GM21737 (cell line): Measurements from ENCODE around the gene CCER1.

Source experiments
- ATAC-seq: cut with Tn5 transposase; IDR thresholded peaks from one replicate; pipeline ENCODE4 v1.9.1; 2021; ENCODE audit warnings: mild to moderate bottlenecking, moderate library complexity; ENCODE audit not compliant: unreplicated experiment

Gene CCER1

DNA sequence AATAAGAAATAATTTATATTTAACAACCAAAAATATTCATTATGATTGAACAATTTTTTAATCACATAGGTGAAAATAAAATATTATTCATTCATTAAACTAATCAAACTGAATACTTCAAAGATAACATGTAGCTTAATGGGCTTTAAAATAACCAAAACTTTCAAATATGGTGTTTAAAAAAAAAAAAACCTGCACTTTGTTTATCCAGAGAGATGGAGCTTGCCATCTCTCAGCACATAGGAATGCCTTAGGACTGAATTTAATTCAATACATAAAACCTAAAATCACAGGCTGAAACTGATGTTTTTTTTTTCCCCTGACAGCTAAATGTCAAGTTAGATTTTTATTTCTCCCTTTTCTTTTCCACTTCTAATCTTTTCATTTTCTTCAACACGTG is 14.4 kb upstream of the CCER1 start:
- no peak for ATAC-seq

DNA sequence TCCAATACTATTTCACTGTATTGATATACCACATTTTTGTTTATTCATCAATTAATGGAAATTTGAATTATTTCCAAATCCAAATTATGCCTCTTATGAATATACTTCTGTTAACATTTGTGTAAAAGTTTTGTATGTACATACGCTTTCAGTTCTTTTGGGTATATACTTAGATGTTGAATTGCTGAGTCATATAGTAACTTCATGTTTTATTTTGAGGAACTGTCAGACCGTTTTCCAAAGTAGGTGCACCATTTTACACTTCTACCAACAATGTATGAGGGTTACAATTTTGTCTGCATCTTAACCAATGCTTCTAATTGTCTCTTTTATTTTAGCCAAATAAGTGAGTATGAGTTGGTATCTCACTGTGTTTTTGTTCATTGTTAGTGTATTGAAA is 10.2 kb upstream of the CCER1 start:
- no peak for ATAC-seq

DNA sequence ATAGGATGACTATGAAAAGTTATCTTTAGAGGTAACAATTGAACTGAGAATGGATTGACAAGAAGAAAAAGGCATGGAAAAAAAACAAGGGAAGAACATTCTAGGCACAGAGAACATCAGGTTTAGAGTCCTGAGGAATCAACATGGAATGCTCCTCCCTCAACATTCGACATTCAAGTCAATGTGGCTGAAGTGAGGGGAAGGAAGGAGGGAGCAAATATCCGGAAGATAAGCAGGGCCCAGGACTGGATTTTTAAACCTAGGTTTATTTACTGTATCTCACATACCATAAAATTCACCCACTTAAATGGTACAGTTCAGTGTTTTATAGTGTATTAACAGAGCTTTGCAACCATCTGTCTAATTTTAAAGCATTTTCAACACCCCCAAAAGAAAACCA is 9.6 kb upstream of the CCER1 start:
- no peak for ATAC-seq

DNA sequence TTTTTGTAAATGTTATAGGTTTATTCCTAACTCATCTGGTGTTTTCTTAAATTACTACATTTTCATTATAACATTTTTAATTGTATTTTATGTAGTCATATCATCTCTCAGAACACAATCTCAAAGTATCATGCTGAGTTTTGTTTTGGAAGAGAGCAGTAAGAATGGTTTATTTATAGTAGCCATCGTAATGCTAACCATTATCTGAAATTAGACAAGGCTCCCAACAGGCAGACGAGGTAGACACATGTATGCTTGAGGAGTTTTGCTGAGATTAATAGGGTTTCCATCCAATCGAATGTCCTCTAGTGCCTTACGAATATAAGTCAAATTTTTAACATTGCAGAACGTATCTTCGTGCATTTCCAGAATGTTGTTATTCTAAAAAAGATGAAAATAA is 9.0 kb upstream of the CCER1 start:
- ATAC-seq: no peak

DNA sequence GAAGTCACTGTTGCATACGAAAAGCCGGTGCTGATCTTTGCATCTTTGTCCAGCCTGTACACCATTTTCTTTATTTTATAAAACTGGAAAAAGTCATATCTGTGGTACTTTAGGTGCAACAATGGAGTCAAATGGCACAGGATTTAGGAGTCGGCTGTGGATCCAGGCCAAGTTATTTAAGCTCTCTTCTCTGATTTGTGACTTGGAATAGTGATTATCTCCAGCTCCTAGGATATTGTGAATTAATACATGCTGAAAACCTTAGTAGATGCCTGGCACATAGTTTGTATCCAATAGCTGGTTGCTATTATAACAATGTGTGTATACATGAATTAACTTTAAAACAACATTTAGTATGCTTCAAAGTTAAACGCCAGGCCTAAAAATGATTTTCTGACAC is 6.2 kb upstream of the CCER1 start:
- ATAC-seq: no peak

DNA sequence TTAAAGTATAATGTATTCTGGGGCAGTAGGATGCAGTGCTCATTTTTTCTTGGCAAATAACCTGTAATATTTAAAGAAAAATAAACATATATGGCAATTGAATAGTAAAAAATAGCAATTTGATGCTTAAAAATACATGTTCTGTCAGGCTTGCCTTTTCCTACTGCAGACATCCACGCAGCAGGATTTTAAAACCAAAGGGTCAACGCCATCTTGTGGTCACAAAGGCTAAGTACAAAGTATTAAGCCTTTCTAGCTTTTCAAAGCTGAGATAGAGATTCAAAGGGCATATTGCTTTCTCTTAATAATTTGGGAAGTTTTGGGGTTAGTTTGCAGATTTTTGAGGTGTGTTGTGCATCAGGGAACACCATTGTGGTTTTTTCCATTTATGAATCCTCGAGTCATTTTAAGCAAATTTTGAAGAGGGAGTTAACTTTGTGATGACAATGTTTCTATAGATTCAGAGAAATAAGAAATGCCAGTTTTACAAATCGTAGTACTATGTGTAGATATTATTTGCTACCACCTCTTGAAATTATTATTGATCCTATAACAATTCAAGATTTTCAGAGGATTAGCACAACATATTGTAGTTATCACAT is 4.7 kb upstream of the CCER1 start:
- no peak for ATAC-seq

DNA sequence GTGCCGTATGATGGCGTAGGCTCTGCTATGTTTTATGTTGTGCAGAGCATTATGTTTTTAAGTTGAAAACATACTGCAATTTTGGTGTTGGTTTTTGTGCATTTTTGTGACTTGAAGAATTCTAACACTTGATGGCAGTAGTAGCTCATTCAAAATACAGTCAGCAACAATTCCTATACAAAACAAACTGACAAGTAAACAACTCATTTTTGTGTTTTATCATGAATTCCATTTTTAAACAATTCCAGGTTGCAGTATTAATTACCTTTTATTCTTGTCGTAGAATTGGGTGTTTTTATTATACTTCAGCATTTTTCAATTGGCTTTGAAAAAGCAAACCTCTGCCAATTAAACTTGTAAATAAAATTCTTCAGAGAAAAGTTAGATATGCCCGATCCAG is 4.1 kb upstream of the CCER1 start:
- ATAC-seq: no peak

DNA sequence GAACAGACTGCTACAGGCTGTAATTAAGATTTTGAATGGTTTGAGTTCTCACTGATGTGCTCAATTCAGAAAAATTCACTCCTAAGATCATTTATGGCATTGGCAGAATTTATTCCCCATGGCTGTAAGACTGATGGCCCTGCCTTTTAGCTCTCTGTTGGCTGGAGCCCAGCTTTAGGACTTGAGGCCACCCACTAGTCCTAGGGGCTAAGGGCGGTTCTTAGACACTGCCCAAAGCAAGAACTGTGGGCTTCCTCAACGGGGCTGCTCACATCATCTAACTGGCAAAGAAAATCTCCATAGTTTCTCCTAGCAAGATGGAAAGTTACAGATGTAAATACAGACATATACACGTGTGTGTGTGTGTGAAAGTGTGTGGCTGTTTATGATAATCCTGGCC is 3.4 kb upstream of the CCER1 start:
- ATAC-seq: no peak

DNA sequence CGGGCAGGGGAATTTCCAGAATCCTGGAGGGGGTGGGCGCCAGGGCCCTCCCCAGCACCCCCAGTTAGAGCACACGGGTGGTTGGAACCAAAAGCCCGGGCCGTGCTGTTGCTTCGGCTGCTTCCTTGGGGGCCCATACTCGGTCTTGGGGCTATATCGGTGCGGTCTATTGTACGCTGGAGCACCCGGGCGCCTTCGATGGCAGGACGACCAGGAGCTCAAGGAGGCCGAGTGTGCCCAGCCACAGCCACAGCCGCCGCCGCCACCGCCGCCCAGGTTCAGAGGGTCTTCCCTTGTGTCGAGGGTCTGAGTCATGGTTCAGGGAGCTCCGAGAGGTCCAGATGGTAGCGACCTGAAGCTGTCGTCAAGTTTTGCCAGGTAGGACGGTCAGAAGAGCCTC is 548 bp downstream of the CCER1 start:
- ATAC-seq: no peak

DNA sequence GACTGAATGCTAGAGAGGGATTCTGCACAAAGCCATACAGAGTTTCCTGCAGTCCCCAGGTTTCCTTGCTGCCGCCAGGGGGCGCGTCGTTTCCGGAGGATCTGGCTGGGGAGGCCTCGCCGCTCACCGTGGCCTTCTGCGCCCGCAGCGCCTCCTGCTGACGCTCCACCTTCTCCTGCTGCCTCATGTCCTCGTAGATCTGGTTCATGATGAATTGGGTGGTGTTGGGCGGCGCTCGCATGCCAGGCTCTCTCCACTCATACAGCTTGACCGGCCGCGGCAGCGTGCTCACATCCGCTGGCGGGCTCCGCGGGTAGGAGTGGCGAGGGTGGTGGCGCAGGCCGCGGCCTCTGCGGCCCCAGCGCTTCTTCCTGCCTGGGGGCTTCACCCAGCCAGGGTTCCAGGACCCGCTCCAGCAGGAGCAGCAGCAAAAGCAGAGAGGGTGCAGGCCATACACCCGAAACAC is 987 bp downstream of the CCER1 start:
- ATAC-seq: no peak

DNA sequence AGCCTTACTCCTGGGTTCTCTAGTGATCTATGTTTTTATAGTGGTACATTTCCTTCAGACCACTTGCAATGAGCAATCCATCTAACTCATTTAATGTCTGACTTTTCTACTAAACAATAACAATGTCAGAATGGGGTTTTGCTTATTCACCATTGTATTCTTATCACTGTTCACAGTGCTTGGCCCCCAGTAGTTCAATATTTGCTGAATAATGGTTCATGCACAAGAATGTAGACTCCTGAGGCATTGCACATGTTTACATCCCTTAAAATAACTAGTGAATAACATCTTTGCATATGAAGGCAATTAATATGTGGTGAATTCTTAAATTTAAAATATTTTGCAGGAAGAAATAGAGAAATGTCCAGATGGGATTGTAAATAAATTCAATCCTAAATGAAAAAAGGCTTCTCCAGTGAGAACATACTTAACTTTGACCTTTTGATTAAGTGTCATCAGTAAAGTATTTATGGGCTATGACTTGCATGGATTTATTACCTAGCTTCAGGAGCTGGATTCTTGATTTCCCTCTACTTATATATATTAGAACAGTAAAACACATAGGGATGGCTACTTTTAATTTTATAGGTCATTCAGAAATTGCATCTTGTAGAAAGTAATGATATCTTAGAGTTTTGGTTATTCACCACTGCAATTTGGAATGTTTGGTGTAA is 3.4 kb downstream of the CCER1 start:
- no peak for ATAC-seq

DNA sequence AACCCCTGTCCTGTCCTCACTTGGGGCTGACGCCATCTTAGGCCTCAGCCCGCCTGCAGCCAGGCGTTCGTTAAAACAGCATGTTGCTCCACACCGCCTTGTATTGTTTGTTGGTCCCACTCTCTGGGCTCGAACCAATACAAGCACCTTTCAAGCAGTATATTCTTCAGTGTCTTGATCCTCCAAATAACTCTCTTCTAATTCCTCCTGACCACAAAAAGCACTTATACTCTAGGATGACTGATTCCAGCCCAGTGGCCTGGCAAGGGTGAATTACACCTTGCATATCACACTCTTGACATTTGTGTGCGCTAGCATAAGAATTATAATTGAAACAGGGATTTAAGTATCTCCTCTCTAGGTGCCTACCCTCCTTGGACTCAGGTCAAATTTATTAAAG is 7.1 kb downstream of the CCER1 start:
- ATAC-seq: no peak

DNA sequence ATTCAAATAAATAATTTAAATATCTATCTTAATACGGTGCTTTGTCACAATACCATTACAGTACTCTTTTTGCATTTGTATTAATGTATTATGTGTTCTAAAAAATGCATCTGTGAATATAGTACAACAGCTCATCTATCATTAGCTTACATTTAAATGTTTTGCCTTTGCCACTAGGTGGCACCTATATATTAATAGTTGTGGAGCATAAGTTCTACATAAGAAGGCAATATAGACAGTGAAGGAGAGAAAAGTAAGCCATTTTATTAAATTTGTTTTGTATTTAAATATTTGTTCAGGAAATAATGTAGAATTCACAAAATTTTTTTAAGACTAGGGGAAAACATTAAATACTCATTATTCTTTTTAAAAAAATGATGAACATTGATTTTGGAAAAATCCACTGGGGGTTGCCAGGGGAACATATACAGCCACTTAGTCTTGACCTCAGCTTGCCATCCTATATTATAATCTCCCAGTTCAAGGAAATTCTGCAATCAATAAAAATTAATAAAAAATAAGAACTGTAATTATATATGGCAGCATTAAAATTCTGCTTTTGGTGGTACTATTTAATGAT is 9.8 kb downstream of the CCER1 start:
- peak; percentile 58 for ATAC-seq

DNA sequence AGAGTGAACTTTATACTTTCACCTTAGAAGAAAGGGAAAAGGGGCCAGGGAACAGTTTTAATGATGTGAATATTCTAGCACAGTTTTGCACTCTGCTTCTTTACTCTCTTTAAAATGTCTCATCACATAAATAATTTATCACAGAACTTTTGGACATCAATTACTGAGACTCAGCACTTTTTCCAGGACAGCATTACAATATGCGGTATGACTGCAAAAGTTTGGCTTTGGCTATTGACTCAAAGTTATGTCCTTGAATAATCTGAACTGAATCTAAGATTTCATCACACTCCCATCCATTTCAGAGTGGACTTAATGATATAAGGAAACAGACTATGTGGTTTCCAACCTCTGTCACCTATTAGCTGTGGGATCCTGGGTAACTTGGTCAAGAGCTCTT is 11.7 kb downstream of the CCER1 start:
- ATAC-seq: no peak

DNA sequence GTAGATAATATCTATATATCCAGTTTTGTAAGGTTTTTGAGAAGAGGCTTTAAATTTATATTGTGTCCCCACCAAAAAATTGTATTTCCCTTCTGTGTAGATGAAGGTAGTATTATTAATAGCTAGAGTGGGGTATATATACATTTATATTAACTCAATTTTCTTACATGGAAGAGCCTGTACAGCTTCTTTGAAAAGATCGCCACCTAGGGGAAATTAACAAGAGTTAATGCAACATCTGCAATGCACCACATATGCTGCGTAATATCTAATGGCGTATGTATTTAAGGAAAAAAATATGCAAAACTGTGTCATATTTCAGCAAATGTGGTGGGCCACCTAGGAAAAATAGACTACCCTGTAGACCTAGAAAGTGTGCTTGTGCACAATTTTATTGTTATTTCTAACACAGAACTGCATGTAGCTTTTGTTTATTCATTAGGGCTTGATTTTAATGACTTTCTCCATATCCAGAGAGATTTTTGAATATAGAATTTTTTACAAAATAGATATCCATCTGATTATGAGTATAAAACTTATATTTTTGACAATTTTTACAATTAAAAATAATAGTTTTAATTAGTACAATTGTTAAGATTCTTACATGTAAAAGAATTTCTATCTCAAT is 14.0 kb downstream of the CCER1 start:
- ATAC-seq: no peak

DNA sequence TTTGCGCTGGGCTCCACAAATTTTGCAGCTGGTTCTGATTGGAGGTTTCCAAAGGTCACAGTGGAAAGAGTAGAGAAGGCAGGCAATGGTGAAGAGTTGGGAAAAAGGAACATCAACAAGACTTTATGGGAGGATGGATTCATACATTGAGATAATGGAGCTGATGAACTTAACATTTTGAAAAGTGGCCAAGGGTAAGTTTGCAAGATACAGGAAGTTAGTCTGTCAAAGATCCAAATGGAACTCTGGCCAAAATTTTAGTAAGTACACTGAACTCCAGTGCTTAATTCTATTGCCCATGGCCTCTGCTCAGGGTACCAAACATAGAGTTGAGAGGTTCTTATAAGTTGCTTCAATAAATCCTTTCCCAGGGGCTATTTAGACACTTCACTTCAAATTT is 15.6 kb downstream of the CCER1 start:
- no peak for ATAC-seq

DNA sequence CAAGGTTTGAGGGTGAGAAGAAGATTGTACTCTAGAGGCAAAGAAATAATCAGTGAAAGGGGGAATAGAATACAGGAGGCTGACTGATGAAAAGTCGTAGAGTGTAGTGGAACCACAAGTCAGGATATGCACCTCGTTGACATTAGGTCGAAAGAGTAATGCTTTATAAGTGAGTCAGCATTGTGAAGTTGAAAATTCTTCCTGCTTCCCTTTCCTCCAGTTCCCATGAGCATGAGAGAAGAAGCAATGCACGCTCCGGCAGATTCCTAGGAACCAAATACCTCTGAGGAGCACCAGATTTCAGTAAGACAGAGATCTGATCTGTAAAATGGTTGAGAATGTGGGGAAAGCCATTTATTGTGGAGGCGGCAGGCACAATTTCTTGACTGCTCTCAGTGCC is 16.5 kb downstream of the CCER1 start:
- ATAC-seq: no peak

DNA sequence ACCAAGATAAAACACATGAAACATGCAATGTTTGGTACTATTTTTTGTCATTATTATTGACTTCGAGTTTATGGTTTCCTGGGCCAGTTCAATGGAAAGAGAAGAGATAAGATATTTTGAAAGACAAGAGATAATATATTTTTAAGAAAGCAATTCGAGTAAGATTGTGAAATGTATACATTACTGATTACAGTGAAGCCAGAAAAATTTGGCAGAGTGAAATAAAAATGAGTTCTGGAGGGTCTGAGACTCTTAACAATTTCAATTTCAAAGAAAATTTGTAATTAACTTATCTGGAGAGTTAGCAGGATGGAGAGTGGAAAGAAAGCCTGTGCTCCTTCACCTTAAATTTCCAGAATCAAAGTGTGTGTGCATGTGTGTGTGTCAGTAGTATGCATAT is 17.3 kb downstream of the CCER1 start:
- ATAC-seq: no peak

DNA sequence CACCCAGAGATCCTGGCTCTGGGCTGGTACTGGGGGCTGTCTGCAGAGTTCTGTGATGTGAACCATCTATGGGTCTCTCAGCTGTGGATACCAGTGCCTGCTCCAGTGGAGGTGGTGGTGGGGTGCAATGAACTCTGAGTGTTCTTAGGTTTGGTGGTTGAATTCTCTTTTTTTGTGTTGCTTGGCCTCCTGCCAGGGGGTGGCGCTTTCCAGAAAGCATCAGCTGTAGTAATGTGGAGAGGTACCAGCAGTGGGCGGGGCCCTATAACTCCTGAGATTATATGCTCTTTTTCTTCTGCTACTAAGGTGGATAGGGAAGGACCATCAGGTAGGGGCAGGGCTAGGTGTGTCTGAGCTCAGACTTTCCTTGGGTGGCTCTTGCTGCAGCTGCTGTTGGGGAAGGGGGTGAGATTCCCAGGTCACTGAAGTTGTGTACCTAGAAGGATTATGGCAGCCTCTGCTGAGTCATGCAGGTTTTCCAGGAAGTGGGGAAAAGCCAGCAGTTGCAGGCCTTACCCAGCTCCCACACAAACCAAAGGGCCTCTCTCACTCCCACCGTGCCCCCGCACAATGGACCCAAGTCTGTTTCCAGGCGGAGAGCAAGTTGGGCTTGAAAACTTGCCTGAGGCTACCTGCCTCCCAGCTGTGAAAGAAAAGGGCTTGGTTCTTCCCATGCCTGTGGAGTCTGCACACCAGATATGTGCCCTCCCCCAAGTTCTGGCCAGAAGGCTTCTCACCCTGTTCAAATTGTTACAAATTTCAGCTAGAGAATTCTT is 18.6 kb downstream of the CCER1 start:
- no peak for ATAC-seq

DNA sequence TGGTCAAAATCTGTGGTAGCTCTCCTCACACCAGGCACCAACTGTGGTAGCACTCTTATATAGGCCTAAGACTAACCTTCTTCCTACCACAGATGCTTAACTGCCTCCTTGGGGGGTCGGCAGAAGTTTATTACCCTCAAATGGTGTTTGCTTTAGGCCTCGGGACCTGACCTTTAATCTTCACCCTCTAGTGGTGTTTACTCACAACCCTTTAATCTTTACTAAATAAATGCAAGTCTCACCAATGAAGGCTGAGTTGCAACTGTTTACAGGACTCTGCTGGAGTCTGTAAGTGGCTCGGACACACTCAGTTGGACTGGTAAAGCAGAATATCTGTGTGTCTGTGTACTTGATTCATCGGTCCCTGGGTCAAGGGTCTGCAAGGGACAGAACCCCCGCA is 29.4 kb downstream of the CCER1 start:
- no peak for ATAC-seq

DNA sequence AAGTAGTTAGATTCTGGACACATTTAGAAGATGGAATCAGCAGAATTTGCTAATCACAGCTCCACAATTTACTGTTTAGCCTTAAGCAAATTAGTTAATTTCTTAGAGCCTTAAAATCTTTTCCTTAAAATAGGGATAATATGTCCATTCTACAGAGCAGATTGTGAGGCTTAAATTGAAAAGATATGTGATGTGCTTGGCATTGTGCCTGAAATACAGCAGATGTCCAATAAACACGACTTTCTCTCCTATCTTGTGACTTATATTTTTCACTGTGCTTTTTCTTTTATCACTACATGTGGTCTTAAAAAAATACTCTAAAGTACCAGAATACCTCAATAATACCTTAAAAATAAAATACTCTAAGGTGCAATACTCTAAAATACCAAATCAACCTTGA is 30.6 kb downstream of the CCER1 start:
- ATAC-seq: no peak
